ENCODE data around the gene DPY19L1. TPM values are rescaled to one million over a fixed set of nuclear protein-coding genes. Genes with fewer than 3 reads are reported as not detected.
"Not testable (repeated sequence)": the region's sequence is repeated elsewhere in the genome, so short reads cannot be mapped to it uniquely, and the experiment has no call there.

DPY19L1 gene
- total RNA-seq, 4 donors from 2014 or later, result 3.5 to 7.8 (median 5.0) TPM

DNA sequence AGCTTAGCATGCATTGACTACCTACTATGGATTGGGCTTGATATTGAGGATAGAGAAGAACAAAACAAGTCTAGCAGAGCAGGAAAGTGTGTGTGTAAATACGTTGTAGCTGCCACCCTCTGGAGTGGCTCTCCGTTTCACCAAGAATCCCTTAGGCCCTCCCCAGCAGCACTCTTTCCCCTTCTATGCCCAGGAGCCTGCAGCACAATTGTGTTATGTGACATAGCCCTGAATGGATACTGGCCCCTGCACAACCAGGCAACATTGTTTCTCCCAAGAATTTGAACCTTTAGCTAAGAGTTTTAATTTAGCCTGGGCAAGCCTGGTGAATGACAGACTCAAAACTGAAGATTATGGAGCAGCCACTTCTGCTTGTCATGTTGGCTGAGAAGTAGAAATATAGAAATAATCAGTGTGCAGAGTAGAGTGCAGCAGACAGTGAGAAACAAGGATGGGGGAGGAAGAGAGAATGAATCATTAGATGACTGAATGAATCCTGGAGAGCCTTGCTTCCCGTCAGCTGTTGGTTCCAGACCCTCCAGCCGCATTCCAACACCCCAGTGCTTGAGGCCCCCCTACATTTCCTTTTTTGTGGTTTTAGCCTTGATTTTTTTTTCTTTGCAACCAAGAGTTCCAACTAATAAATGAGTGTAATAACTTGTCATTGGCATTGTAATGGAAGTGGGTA is 16.3 kb upstream of the DPY19L1 start:
- in situ Hi-C loops (cut with MboI; ENCODE audit: low sequenced_read_pairs in 4 of 4), result loop anchor here in 1 of 4 donors (25.0 kb wide), 1 partner anchor 459 kb away; no protein-coding TSS in a partner anchor
- intact Hi-C loops (cut with DNase I; ENCODE audit: low total_unique reads); ATAC-seq: not testable (repeated sequence)

DNA sequence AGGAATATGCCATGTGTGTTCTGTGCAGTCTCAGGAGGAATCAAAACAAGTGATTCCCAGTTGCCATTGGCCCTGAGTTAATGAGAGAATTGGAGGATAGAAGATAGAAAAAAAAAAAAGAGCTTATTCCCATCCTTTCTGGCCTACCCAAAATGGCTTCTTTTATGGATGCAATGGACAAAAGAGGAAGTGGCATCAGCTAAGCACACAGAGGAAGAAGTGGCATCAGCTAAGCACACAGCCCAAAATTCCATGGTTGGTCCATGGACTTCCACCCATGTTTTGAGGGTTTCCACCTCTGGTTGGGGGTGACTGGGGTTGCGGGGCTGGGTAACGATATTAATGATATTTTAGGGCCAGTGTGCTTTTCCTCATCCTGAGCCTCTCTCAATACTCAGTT is 11.1 kb upstream of the DPY19L1 start:
- H3K27ac ChIP-seq; H3K27me3 ChIP-seq; intact Hi-C loops (cut with DNase I; ENCODE audit: low total_unique reads); H3K36me3 ChIP-seq; H3K4me1 ChIP-seq; H3K4me3 ChIP-seq; H3K9me3 ChIP-seq; DNase-seq; ATAC-seq: not testable (repeated sequence)
- in situ Hi-C loops (cut with MboI; ENCODE audit: low sequenced_read_pairs in 4 of 4), result loop anchor here in 1 of 4 donors (25.0 kb wide), 1 partner anchor 639 kb away; the partner anchor contains the start of gene HERPUD2

More for the DNA sequence above, 16.3 kb upstream of the DPY19L1 start:
- H3K27ac ChIP-seq, H3K4me3 ChIP-seq, H3K9me3 ChIP-seq, H3K4me1 ChIP-seq, H3K27me3 ChIP-seq, H3K36me3 ChIP-seq, DNase-seq: not testable (repeated sequence)

DNA sequence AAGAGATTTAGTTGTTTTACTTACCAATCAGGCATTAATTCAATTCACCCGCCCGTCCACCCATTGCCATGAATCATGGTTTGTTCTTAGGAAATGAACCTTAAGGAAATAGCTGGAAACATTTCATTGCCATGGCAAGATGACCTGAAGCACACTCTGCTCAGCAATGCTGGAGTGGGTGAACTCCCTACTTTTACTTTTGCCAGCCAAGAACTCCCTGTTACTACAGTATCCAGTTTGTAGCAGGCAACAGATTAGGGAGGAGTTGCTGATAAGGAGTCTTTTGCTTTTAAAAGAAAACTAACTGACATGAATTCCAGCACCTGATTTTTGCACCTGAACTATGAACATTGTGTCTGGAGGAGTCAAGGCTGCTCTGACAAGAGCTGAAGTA is 10.6 kb upstream of the DPY19L1 start:
- DNase-seq; H3K27ac ChIP-seq; H3K4me3 ChIP-seq; H3K36me3 ChIP-seq; H3K27me3 ChIP-seq; H3K4me1 ChIP-seq; ATAC-seq; H3K9me3 ChIP-seq; intact Hi-C loops (cut with DNase I; ENCODE audit: low total_unique reads): not testable (repeated sequence)
- in situ Hi-C loops (cut with MboI; ENCODE audit: low sequenced_read_pairs in 4 of 4), result loop anchor here in 1 of 4 donors (25.0 kb wide), 1 partner anchor 639 kb away; the partner anchor contains the start of gene HERPUD2

DNA sequence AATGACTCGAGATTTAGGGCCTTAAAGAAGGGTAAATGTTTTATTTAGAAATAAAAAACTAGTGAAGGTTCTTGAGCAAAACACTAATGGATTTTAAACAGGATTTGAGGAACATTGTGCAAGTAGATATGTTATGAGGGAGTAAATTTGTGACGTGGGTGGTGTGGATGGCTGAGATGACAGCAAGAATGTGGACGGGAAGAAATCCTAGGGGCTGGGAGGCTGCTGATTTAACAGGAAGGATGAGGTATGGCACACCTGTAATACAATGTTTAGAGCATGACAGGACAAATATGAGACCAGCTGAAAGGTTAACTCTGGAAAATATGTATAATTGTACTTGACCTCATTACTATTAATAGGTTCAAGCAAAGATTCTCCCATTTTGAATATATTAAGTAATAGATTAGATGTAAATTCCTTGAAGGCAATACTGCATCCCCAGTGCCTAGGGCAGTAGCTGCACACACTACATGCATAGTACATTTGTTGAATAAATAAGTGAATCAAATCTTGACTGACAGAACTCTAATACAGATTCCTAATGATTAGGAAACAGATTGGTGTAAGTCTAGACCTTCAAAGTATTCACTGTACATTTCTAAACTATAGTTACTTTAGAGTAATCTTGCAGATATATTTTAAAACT is 10.1 kb upstream of the DPY19L1 start:
- H3K9me3 ChIP-seq; H3K27me3 ChIP-seq; H3K27ac ChIP-seq; DNase-seq; intact Hi-C loops (cut with DNase I; ENCODE audit: low total_unique reads); H3K36me3 ChIP-seq; ATAC-seq; H3K4me3 ChIP-seq; H3K4me1 ChIP-seq: not testable (repeated sequence)
- in situ Hi-C loops (cut with MboI; ENCODE audit: low sequenced_read_pairs in 4 of 4), result loop anchor here in 1 of 4 donors (25.0 kb wide), 1 partner anchor 640 kb away; the partner anchor contains the start of gene HERPUD2

DNA sequence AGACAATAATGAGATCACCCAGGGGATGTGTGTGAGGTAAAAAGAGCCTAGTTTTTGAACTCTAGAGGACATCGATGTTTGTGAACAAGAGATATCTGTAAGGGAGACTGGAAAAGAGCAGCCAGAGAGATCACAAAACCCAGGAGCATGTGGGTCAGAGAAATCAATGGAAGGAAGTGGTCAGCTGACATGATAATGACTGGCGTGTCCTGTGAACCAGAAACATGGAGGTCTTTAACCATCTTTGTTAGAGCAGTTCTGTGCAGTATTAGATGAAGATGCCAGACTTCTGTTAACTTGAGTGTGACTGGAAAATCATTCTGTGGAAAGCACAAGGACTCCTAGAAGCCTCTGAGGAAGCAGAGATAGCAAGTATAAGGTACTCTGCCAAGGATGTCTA is 6.0 kb upstream of the DPY19L1 start:
- H3K27me3 ChIP-seq; H3K27ac ChIP-seq; ATAC-seq; H3K4me3 ChIP-seq; H3K9me3 ChIP-seq; DNase-seq; H3K4me1 ChIP-seq; intact Hi-C loops (cut with DNase I; ENCODE audit: low total_unique reads); H3K36me3 ChIP-seq: not testable (repeated sequence)
- in situ Hi-C loops (cut with MboI; ENCODE audit: low sequenced_read_pairs in 4 of 4), result loop anchor here in 1 of 4 donors (25.0 kb wide), 1 partner anchor 644 kb away; the partner anchor contains the start of gene HERPUD2

DNA sequence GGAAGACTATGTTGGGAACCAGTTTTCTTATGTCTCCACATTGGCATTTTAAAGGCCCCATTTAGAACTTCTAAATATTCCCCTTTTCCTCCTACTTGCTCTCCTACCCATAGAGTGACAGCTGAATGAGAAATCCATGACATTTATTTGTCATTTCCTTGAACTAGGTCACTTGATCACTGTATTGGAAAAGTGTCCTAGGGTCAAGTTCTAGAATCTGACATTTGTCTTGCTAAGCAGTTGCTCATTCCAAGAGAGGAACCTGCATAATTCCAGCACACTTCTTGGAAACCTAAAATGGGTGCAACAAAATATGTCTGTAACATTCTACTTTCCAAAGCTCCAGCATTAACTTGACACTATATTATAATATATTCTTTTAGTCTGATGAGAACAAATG is 3.6 kb upstream of the DPY19L1 start:
- Histone ChIP-seq H3K9me3 (no peaks in the 10 kb centered on the region), H3K27ac (no peak overlapping the region), H3K4me1 (peaks cover 5 to 7% of the 10 kb centered on the region in 2 donors), H3K27me3 (no peaks in the 10 kb centered on the region), H3K4me3 (no peak overlapping the region), H3K36me3 (no peaks in the 10 kb centered on the region)
- intact Hi-C loops (cut with DNase I; ENCODE audit: low total_unique reads), result no loop called here
- ATAC-seq, result no peak
- no peak for DNase-seq
- in situ Hi-C loops (cut with MboI; ENCODE audit: low sequenced_read_pairs in 4 of 4), result loop anchor here in 1 of 4 donors (25.0 kb wide), 1 partner anchor 646 kb away; the partner anchor contains the start of gene HERPUD2
- TF ChIP-seq POLR2A (IDR thresholded peaks at IDR 0.05), result no peak
- TF ChIP-seq, protein P1, sequence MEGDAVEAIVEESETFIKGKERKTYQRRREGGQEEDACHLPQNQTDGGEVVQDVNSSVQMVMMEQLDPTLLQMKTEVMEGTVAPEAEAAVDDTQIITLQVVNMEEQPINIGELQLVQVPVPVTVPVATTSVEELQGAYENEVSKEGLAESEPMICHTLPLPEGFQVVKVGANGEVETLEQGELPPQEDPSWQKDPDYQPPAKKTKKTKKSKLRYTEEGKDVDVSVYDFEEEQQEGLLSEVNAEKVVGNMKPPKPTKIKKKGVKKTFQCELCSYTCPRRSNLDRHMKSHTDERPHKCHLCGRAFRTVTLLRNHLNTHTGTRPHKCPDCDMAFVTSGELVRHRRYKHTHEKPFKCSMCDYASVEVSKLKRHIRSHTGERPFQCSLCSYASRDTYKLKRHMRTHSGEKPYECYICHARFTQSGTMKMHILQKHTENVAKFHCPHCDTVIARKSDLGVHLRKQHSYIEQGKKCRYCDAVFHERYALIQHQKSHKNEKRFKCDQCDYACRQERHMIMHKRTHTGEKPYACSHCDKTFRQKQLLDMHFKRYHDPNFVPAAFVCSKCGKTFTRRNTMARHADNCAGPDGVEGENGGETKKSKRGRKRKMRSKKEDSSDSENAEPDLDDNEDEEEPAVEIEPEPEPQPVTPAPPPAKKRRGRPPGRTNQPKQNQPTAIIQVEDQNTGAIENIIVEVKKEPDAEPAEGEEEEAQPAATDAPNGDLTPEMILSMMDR (IDR thresholded peaks at IDR 0.05 in 4 of 5, conservative IDR thresholded peaks at IDR 0.05 in 1 of 5), result no peak

DNA sequence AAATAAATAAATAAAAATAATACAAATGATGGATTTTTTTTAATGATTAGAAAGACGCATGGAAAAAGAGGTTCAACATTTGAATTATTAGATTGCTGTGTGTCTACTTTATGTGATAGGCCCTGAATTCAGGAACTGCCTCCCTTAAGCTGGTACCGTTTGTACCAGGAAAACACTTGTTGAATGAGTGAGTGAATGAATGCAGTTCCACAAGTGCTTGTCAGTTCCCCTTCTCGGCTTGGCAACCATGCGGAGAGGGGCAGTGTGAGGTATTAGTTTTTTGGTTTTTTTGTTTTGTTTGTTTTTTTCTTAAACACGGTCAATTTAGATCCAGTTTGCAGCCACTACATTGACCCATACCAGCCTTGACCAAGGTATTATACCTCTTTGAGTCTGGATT is 2.1 kb upstream of the DPY19L1 start:
- Histone ChIP-seq H3K27ac (no peak overlapping the region), H3K36me3 (no peaks in the 10 kb centered on the region), H3K4me1 (peaks cover 9 to 12% of the 10 kb centered on the region in 2 donors), H3K4me3 (no peak overlapping the region), H3K9me3 (no peaks in the 10 kb centered on the region), H3K27me3 (no peaks in the 10 kb centered on the region)
- no peak for TF ChIP-seq POLR2A (IDR thresholded peaks at IDR 0.05)
- TF ChIP-seq, protein P1 (IDR thresholded peaks at IDR 0.05 in 4 of 5, conservative IDR thresholded peaks at IDR 0.05 in 1 of 5), result no peak
- intact Hi-C loops (cut with DNase I; ENCODE audit: low total_unique reads), result loop anchor here (2.0 to 10.0 kb wide), 2 partner anchors 497 to 655 kb away; partner anchors contain the start of gene HERPUD2
- ATAC-seq (no peak), DNase-seq (no peak)
- in situ Hi-C loops (cut with MboI; ENCODE audit: low sequenced_read_pairs in 4 of 4), result loop anchor here in 1 of 4 donors (25.0 kb wide), 1 partner anchor 648 kb away; the partner anchor contains the start of gene HERPUD2
